Measurements from ENCODE around the gene GIMD1.

The GIMD1 gene

GRCh38 chr4:106315476-106315967, 53.1 kb downstream of the GIMD1 start:
- peak; percentile 15 to 41 for DNase-seq (ENCODE audit: low read depth in 2 of 2)

- DNase-seq (ENCODE audit: low read depth in 2 of 2) = no peak
Observed at GRCh38 chr4:106314960-106315359, 53.6 kb downstream of the GIMD1 start.

- DNase-seq (ENCODE audit: low read depth in 2 of 2) = no peak
Observed at GRCh38 chr4:106312997-106313522, 55.5 kb downstream of the GIMD1 start.

- DNase-seq (ENCODE audit: low read depth in 2 of 2) = no peak
Observed at GRCh38 chr4:106312377-106312776, 56.2 kb downstream of the GIMD1 start.

All from stimulated activated CD4-positive, alpha-beta T cell treated with anti-CD3 and anti-CD28 coated beads, Interleukin-15, amount 100 ng/mL, for 48 hours (primary cell).